Bronchial epithelial cell (primary cell): ENCODE measurements around the gene OGFRL1. TPM values are rescaled to one million over a fixed set of nuclear protein-coding genes. Genes with fewer than 3 reads are reported as not detected.
A peak's percentile ranks its signal among the peaks of the same experiment; 100 is the strongest.

Source experiments
- DNase-seq: peaks from one replicate; pipeline ENCODE4 v3.0.0-alpha.2; 2010; ENCODE audit warnings: low read depth
- FAIRE-seq: peaks from 2 replicates; lab custom pipeline; 2011; peaks lifted over from hg19 to GRCh38; lab: Jason Lieb, UNC
- H3K27me3 ChIP-seq: 2 replicates; pipeline ENCODE4 v1.5.1; 2011; ENCODE audit warnings: low read length; ENCODE audit not compliant: control insufficient read depth, insufficient read depth
- H3K36me3 ChIP-seq: 2 replicates; pipeline ENCODE4 v1.5.1; 2011; ENCODE audit warnings: low read length; ENCODE audit not compliant: control insufficient read depth, insufficient read depth
- H3K4me3 ChIP-seq: 2 replicates; pipeline ENCODE4 v1.5.1; 2011; ENCODE audit warnings: mild to moderate bottlenecking, low read depth, low read length, control low read depth
- total RNA-seq: library from RNA; depleted of rRNA; stranded (reverse); fragments of >200 nt; gene quantifications from 2 replicates; pipeline ENCODE4 v1.2.1, GENCODE V29; 2014
- TF ChIP-seq, protein P1 (sequence below): IDR thresholded peaks from 2 replicates; pipeline ENCODE4 v1.5.1; 2011; ENCODE audit warnings: mild to moderate bottlenecking, moderate library complexity, low read length, control low read depth, inconsistent platforms; ENCODE audit not compliant: insufficient read depth, severe bottlenecking

Gene OGFRL1
- total RNA-seq: 10.0 and 20.4 TPM in 2 replicates

DNA sequence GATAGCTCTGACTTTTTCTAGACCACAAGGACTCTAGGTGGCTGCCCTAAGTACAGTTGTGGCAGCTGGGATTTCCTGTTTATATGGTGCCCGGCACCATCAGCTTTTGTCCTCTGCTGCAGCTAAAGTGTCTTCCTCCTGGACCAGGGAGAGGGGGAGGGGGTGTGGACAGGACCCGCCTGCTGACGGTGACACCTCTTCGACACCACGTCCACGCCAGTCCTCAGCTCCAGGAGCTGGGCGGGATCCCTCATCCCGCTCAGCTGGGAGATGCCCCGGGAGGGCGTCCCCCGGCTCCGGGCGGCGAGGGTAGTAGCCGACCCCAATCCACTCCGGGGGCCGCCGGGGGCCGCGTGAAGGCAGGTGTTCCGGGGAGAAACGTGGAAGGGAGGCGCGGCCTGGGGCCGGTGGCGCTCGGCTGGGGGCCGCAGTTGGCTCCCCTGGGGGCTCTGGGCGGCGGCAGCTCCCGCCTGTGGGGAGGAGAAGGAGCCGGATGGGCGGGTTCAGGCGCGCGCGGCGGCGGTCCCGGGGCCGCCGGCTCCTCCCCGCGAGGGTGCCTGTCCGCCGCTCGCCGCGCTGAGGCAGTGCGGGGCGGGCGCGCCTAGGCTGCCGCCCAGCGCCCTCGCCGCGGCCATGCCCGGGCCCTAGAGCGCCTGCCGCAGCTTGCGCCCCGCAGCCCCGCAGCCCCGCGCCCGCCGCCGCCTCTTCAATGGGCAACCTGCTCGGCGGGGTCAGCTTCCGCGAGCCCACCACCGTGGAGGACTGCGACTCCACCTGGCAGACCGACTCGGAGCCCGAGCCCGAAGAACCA, at the start of gene OGFRL1:
Gene OGFRL1 (plus strand): TSS at position 584 of the 811 bp plus-strand sequence. CDS start 126 bp downstream, at position 710.
- DNase-seq (peak; percentile 45), FAIRE-seq (peak; percentile 68)
- TF ChIP-seq, protein P1, sequence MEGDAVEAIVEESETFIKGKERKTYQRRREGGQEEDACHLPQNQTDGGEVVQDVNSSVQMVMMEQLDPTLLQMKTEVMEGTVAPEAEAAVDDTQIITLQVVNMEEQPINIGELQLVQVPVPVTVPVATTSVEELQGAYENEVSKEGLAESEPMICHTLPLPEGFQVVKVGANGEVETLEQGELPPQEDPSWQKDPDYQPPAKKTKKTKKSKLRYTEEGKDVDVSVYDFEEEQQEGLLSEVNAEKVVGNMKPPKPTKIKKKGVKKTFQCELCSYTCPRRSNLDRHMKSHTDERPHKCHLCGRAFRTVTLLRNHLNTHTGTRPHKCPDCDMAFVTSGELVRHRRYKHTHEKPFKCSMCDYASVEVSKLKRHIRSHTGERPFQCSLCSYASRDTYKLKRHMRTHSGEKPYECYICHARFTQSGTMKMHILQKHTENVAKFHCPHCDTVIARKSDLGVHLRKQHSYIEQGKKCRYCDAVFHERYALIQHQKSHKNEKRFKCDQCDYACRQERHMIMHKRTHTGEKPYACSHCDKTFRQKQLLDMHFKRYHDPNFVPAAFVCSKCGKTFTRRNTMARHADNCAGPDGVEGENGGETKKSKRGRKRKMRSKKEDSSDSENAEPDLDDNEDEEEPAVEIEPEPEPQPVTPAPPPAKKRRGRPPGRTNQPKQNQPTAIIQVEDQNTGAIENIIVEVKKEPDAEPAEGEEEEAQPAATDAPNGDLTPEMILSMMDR: no peak

DNA sequence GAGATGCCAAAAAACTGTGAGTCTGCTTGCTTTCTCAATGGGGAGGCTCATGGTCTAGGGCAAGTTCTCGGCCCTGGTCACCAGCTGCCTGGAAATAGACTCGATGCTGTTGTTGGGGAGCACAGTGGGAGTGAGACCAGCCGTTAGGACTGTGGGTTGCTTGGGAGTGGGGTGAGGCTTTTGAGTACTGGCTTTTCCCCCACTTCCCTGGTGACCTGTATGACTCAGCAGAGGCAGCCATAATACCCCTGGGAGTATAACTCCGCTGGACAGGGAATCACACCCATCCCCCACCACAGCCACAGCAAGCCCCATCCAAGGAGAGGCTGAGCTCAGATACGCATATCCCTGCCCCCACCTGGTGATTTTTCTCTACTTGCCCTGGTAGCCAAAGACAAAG, 48.9 kb upstream of the OGFRL1 start:
- TF ChIP-seq, protein P1: no peak
- no peaks in the 10 kb centered on the region for H3K36me3 ChIP-seq
- FAIRE-seq (no peak), DNase-seq (no peak)
- no peak overlapping the region for H3K4me3 ChIP-seq
- no peaks in the 10 kb centered on the region for H3K27me3 ChIP-seq

More for the DNA sequence above, at the start of gene OGFRL1:
- no peaks in the 10 kb centered on the region for H3K27me3 ChIP-seq
- peak within 1 kb of the TSS; percentile 69 for H3K4me3 ChIP-seq
- H3K36me3 ChIP-seq: no peaks in the 10 kb centered on the region

DNA sequence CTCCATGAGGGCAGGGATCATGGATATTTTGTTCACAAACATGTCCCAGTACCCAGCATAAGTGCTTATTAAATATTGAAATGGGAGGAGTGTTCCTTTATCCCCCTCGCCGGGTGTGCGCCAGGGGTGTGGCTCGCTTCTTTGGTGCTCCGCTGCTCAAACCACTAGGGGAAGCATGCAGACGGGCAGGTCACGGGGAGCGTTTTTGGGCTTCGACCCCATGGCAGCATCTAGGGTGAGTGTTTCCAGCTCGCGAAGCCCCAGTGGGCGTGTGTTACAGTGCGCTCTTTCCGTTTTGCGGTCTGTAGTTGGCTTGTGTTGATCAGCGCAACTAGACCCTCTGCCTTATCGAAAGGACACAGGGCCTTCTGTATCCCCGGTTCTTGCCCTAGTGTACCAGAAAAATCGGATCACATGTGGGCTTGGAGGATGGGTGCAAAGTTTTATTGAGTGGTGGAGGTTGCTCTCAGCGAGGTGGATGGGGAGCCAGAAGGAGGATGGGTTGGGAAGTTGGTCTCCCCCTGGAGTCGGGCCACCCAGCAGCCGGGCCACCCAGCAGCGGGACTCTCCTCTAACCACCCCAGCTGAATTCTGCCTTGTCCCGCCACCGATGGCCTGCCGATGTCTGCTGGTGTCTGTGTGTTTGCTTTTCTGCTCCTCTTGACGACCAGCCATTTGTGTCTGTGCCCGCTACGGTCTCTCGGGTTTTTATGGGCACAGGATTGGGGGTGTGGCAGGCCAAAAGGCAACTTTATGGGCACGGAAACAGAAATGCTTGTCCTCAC, 43.2 kb upstream of the OGFRL1 start:
- FAIRE-seq: peak; percentile 85
- Histone ChIP-seq H3K27me3 (no peaks in the 10 kb centered on the region), H3K36me3 (no peaks in the 10 kb centered on the region), H3K4me3 (no peak overlapping the region)
- no peak for DNase-seq
- TF ChIP-seq, protein P1: no peak

DNA sequence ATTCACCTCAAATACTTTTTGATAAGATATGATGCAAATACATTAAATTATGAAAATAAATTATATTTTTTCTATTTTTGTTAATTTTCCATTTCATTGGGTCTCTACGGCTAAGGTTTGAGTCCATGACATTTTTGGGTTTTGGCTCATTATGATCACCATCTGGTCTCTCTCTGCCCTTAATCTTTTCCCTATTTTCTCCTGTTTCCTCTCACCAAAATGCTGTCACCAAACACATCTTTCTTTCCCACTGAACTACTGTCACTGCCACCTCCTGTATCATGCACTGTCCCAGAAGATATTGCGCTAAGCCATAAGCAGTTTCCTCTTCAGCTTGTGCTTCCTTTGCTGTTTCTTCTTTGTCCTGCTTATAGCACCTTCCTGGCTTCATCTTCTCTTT, 42.0 kb upstream of the OGFRL1 start:
- no peaks in the 10 kb centered on the region for H3K27me3 ChIP-seq
- TF ChIP-seq, protein P1: no peak
- FAIRE-seq (no peak), DNase-seq (no peak)
- no peaks in the 10 kb centered on the region for H3K36me3 ChIP-seq
- H3K4me3 ChIP-seq: no peak overlapping the region

DNA sequence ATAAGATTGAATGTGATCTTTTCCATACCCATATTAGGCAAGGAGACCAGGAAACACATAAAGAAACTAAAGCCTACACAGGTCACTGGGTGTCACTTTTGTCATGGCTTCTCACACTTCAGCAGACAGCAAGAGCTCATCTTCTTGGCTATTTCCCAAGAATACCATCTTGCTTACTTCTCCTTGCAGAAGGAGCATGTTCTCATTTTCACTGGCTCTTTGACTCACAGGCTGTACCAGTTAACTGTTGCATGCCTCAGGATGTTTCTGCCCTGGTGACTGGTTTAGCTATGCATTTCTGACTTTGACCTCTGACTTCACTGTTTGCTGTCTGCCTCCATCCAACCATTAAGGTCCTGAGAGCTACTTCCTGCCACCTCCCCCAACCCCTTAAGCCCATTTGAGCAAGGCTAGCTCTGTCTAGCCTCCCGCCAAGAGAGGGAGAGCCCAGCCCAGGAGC, 40.3 kb upstream of the OGFRL1 start:
- DNase-seq: peak; percentile 75
- TF ChIP-seq, protein P1: no peak
- no peak overlapping the region for H3K4me3 ChIP-seq
- no peak for FAIRE-seq
- no peaks in the 10 kb centered on the region for H3K36me3 ChIP-seq
- no peaks in the 10 kb centered on the region for H3K27me3 ChIP-seq
